ENCODE measurements around the gene GRB10.

The GRB10 gene

GRCh38 chr7:50676740-50677637 lies 105.7 kb downstream of the GRB10 start:
- no peak for DNase-seq
- no peaks in the 10 kb centered on the region for H3K27me3 ChIP-seq
- H3K4me1 ChIP-seq: no peaks in the 10 kb centered on the region; the same call in 1 of the 2 replicates
- H3K4me3 ChIP-seq (ENCODE audit: low read depth, low read length): no peak overlapping the region
- H3K36me3 ChIP-seq: no peaks in the 10 kb centered on the region
- H3K9me3 ChIP-seq: no peaks in the 10 kb centered on the region
- no peak for TF ChIP-seq CTCF (IDR thresholded peaks at IDR 0.05; ENCODE audit: low read depth, low read length)

- TF ChIP-seq CTCF (IDR thresholded peaks at IDR 0.05; ENCODE audit: low read depth, low read length): no peak
- Histone ChIP-seq H3K27me3 (no peaks in the 10 kb centered on the region), H3K9me3 (no peaks in the 10 kb centered on the region), H3K4me1 (no peaks in the 10 kb centered on the region; the same call in 1 of the 2 replicates), H3K36me3 (no peaks in the 10 kb centered on the region), H3K4me3 (ENCODE audit: low read depth, low read length) (no peak overlapping the region)
- DNase-seq: no peak
These were observed 106.6 kb downstream of the GRB10 start for GRCh38 chr7:50676079-50676478.

DNA sequence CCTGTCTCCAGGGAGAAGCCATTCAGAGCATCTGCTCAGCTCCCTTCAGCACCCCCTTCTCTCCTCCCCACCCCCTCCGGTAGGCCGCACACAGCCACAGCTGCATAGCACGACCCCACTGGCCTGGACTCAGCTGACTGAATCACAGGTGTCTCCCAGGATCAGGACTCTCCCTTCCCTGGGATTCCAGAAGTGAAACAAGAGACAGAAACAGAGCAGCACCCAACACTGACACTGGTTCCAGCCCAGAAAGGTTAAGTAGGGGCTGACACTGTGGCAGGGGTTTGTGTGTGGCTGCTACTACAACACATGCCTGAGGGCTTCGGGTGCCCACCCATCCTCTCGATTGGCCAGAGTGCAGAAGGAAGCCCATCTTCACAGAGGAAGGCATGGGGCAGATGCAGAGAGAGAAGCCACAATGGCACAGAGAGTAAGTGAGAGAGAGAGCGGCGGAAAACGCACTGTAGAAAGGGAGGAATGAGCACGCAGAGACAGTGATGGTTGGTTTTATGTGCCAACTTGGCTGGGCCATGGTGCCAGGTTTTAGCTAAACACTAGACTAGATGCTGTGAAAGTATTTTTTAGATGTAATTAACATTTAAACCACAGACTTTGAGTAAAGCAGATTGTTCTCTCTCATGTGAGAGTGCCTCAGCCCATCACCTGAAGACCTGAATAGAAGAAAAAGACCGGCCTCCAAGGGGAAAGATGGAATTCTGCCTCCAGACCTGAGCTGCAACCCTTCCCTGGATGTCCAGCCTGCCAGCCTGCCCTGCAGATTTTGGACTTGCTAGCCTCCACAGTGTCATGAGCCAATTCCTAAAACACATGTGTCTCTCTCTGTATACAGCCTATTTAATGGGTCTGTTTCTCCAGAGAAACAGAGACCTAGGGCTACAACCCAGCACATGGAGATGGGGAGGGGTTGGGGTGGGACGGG lies 107.5 kb downstream of the GRB10 start:
- no peak overlapping the region for H3K4me3 ChIP-seq (ENCODE audit: low read depth, low read length)
- no peaks in the 10 kb centered on the region for H3K36me3 ChIP-seq
- TF ChIP-seq CTCF (IDR thresholded peaks at IDR 0.05; ENCODE audit: low read depth, low read length): no peak
- no peaks in the 10 kb centered on the region; the same call in 1 of the 2 replicates for H3K9me3 ChIP-seq
- no peaks in the 10 kb centered on the region for H3K27me3 ChIP-seq
- DNase-seq: no peak
- H3K4me1 ChIP-seq: no peaks in the 10 kb centered on the region; the same call in 1 of the 2 replicates

GRCh38 chr7:50674299-50674698 lies 108.4 kb downstream of the GRB10 start:
- DNase-seq: no peak
- Histone ChIP-seq H3K9me3 (peaks cover 5% of the 10 kb centered on the region; the same call in 1 of the 2 replicates), H3K4me3 (ENCODE audit: low read depth, low read length) (no peak overlapping the region), H3K27me3 (no peaks in the 10 kb centered on the region), H3K36me3 (no peaks in the 10 kb centered on the region), H3K4me1 (no peaks in the 10 kb centered on the region; the same call in 1 of the 2 replicates)
- no peak for TF ChIP-seq CTCF (IDR thresholded peaks at IDR 0.05; ENCODE audit: low read depth, low read length)

GRCh38 chr7:50673096-50673495 lies 109.6 kb downstream of the GRB10 start:
- Histone ChIP-seq H3K36me3 (no peaks in the 10 kb centered on the region), H3K4me1 (no peaks in the 10 kb centered on the region), H3K9me3 (peaks cover 5% of the 10 kb centered on the region; the same call in 1 of the 2 replicates), H3K4me3 (ENCODE audit: low read depth, low read length) (no peak overlapping the region), H3K27me3 (no peaks in the 10 kb centered on the region)
- TF ChIP-seq CTCF (IDR thresholded peaks at IDR 0.05; ENCODE audit: low read depth, low read length): no peak
- DNase-seq: no peak

All from BE2C (cell line).